Right lobe of liver (tissue), 4 donors: ENCODE results near the gene VGLL4.

Experiments
- POLR2A ChIP-seq: fragments of 450-650 bp; IDR thresholded peaks from one replicate; pipeline ENCODE4 v1.6.1; 2017; ENCODE audit warnings: antibody characterized with exemption, mild to moderate bottlenecking
- TF ChIP-seq, protein P1 (sequence below), 4 donors: fragments of 200-600 bp in 3 of 4; fragments of 450-650 bp in 1 of 4; IDR thresholded peaks; one replicate each; pipeline versions ENCODE4 v1.5.1 to v1.8.0; 2016 to 2022; ENCODE audit warnings: antibody characterized with exemption in 4 of 4, mild to moderate bottlenecking in 2 of 4
- donor health status: DM: no; HTN: no; CAD: no.
- donor health status: DM: no; HTN: no; CAD: no.
- donor health status: DM: no; HTN: yes; CAD: no.

GRCh38 chr3:11536132-11536935, 107.4 kb downstream of the VGLL4 start:
- TF ChIP-seq, protein P1, sequence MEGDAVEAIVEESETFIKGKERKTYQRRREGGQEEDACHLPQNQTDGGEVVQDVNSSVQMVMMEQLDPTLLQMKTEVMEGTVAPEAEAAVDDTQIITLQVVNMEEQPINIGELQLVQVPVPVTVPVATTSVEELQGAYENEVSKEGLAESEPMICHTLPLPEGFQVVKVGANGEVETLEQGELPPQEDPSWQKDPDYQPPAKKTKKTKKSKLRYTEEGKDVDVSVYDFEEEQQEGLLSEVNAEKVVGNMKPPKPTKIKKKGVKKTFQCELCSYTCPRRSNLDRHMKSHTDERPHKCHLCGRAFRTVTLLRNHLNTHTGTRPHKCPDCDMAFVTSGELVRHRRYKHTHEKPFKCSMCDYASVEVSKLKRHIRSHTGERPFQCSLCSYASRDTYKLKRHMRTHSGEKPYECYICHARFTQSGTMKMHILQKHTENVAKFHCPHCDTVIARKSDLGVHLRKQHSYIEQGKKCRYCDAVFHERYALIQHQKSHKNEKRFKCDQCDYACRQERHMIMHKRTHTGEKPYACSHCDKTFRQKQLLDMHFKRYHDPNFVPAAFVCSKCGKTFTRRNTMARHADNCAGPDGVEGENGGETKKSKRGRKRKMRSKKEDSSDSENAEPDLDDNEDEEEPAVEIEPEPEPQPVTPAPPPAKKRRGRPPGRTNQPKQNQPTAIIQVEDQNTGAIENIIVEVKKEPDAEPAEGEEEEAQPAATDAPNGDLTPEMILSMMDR (IDR thresholded peaks at IDR 0.05) = no peak
- no peak for TF ChIP-seq POLR2A
